ENCODE data around the gene CCDC149. TPM values are rescaled to one million over a fixed set of nuclear protein-coding genes. Genes with fewer than 3 reads are reported as not detected.

The CCDC149 gene
- total and polyA plus RNA-seq, 2 donors (not counting 3 experiments of a cell fraction or from before 2014, with no cell fraction given): 7.8 to 11.3 TPM

DNA sequence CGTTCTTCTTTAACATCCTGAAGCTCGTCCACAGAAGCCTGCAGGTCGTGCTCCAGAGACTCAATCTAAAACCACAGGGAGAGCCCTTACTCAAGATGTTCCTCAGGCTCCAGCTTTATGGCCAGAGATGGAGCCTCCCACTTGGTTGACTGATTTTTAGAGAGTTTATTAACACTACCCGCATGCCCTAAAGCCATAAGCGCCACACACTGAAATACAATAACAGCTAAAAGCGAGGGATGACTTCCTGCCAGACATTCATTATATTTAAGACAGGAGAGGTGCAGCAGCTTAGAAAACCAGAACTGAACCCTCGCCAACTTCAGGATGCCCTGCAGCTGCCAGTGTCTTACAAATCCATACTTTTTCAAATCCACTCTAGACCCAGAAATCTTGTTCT is 75.5 kb downstream of the CCDC149 start:
- Histone ChIP-seq H3K9ac (replicated peaks; ENCODE audit: extremely low read depth, insufficient read depth, low read length) (no peak overlapping the region), H4K20me1 (replicated peaks; ENCODE audit: control insufficient read depth, extremely low read depth, insufficient read depth, low read length) (no peaks in the 10 kb centered on the region), H2AFZ (ENCODE audit: low read depth, low read length) (no peak overlapping the region), H3K36me3 (ENCODE audit: control insufficient read depth in 2 of 2, extremely low read depth in 1 of 2, insufficient read depth in 2 of 2, low read length in 2 of 2) (no peaks in the 10 kb centered on the region), H3K4me3 (replicated peaks in 1 of 3; ENCODE audit: insufficient read depth in 1 of 3, low read depth in 1 of 3, low read length in 3 of 3) (no peak overlapping the region), H3K9me3 (replicated peaks; ENCODE audit: control insufficient read depth, insufficient read depth, low read length) (no peaks in the 10 kb centered on the region), H3K79me2 (ENCODE audit: control insufficient read depth, insufficient read depth, low read length) (no peaks in the 10 kb centered on the region), H3K27ac (ENCODE audit: insufficient read depth, low read depth, low read length) (no peak overlapping the region), H3K4me1 (ENCODE audit: control insufficient read depth, extremely low read depth, insufficient read depth, low read length) (peaks cover 1% of the 10 kb centered on the region), H3K4me2 (ENCODE audit: insufficient read depth, low read length) (no peak overlapping the region), H3K27me3 (ENCODE audit: control insufficient read depth in 2 of 2, insufficient read depth in 2 of 2, low read length in 2 of 2) (no peaks in the 10 kb centered on the region), H3K9me1 (replicated peaks; ENCODE audit: control insufficient read depth, extremely low read depth, insufficient read depth, low read length) (no peaks in the 10 kb centered on the region)
- ChIA-PET CTCF (no interaction called here), POLR2A (no interaction called here)
- no peak for FAIRE-seq
- TF ChIP-seq GATA2 (IDR thresholded peaks at IDR 0.05; ENCODE audit: insufficient read depth, insufficient read length, low read depth, low read length) (no peak), POLR2A (IDR thresholded peaks at IDR 0.05; ENCODE audit: low read depth, low read length) (no peak), EZH2 (IDR thresholded peaks at IDR 0.05; ENCODE audit: borderline replicate concordance, low read depth, low read length, severe bottlenecking) (no peak), FOS (IDR thresholded peaks at IDR 0.05; ENCODE audit: borderline replicate concordance, insufficient read depth, low read length) (no peak), JUN (IDR thresholded peaks at IDR 0.05; ENCODE audit: borderline replicate concordance, insufficient read depth, insufficient read length, low read depth) (no peak), POLR2AphosphoS5 (IDR thresholded peaks at IDR 0.05; ENCODE audit: insufficient read depth, low read depth, low read length) (no peak), MYC (IDR thresholded peaks at IDR 0.05; ENCODE audit: low read depth, low read length) (no peak)
- TF ChIP-seq, protein P1, sequence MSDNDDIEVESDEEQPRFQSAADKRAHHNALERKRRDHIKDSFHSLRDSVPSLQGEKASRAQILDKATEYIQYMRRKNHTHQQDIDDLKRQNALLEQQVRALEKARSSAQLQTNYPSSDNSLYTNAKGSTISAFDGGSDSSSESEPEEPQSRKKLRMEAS (IDR thresholded peaks at IDR 0.05; ENCODE audit: insufficient read depth, insufficient read length): no peak
- TF ChIP-seq, protein P2, sequence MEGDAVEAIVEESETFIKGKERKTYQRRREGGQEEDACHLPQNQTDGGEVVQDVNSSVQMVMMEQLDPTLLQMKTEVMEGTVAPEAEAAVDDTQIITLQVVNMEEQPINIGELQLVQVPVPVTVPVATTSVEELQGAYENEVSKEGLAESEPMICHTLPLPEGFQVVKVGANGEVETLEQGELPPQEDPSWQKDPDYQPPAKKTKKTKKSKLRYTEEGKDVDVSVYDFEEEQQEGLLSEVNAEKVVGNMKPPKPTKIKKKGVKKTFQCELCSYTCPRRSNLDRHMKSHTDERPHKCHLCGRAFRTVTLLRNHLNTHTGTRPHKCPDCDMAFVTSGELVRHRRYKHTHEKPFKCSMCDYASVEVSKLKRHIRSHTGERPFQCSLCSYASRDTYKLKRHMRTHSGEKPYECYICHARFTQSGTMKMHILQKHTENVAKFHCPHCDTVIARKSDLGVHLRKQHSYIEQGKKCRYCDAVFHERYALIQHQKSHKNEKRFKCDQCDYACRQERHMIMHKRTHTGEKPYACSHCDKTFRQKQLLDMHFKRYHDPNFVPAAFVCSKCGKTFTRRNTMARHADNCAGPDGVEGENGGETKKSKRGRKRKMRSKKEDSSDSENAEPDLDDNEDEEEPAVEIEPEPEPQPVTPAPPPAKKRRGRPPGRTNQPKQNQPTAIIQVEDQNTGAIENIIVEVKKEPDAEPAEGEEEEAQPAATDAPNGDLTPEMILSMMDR (IDR thresholded peaks at IDR 0.05; ENCODE audit: extremely low read depth in 1 of 2, insufficient read depth in 1 of 2, low read depth in 1 of 2, low read length in 2 of 2): no peak
- dilution Hi-C loops (cut with MboI; ENCODE audit: extremely low pct_ligation_motif_present, low sequenced_read_pairs) (no loop called here), intact Hi-C loops (cut with micrococcal nuclease) (no loop called here)
- no TSS peak for BruUV-seq (replicated peaks)
- no peak for DNase-seq (ENCODE audit: low read depth, low spot score)

Measured in endothelial cell of umbilical vein (primary cell).